Osteoblast (primary cell): ENCODE measurements around the gene COL4A1. TPM values are rescaled to one million over a fixed set of nuclear protein-coding genes. Genes with fewer than 3 reads are reported as not detected.

ENCODE experiments used
- DNase-seq: peaks from one replicate; pipeline ENCODE4 v3.0.0; 2011; ENCODE audit warnings: low spot score, mixed read lengths; ENCODE audit not compliant: insufficient read length; ENCODE audit errors: missing footprints
- H2AFZ ChIP-seq: 2 replicates; pipeline ENCODE4 v1.6.0; 2011; ENCODE audit warnings: mild to moderate bottlenecking, low read length
- H3K27ac ChIP-seq: 2 replicates; pipeline ENCODE4 v1.5.1; 2011; ENCODE audit warnings: mild to moderate bottlenecking, low read depth, low read length, moderate library complexity
- H3K27me3 ChIP-seq: 2 replicates; pipeline ENCODE4 v1.6.0; 2012; ENCODE audit warnings: mild to moderate bottlenecking, control low read depth, inconsistent platforms, low read length, moderate library complexity; ENCODE audit not compliant: insufficient read depth
- H3K36me3 ChIP-seq: 2 replicates; pipeline ENCODE4 v1.5.1; 2011; ENCODE audit warnings: mild to moderate bottlenecking, low read length, control low read depth, moderate library complexity; ENCODE audit not compliant: insufficient read depth
- H3K4me1 ChIP-seq: 2 replicates; pipeline ENCODE4 v1.5.1; 2011; ENCODE audit warnings: mild to moderate bottlenecking, low read length, control low read depth, moderate library complexity; ENCODE audit not compliant: insufficient read depth
- H3K4me2 ChIP-seq: 2 replicates; pipeline ENCODE4 v1.6.0; 2011; ENCODE audit warnings: mild to moderate bottlenecking, low read length; ENCODE audit not compliant: insufficient read depth
- H3K4me3 ChIP-seq: fragments of 200-600 bp; sonication (generic); 3 replicates; pipeline ENCODE4 v1.5.1; 2012; ENCODE audit warnings: mild to moderate bottlenecking, low read length, inconsistent platforms; ENCODE audit not compliant: insufficient read depth
- H3K79me2 ChIP-seq: 2 replicates; pipeline ENCODE4 v1.6.0; 2012; ENCODE audit warnings: mild to moderate bottlenecking, low read length, control low read depth, inconsistent platforms; ENCODE audit not compliant: insufficient read depth
- H3K9me3 ChIP-seq: 2 replicates; pipeline ENCODE4 v1.5.1; 2011; ENCODE audit warnings: low read depth, low read length, control low read depth
- H4K20me1 ChIP-seq: 2 replicates; pipeline ENCODE4 v1.6.0; 2012; ENCODE audit warnings: mild to moderate bottlenecking, low read length, control low read depth; ENCODE audit not compliant: insufficient read depth
- CTCF ChIP-seq: IDR thresholded peaks from 2 replicates; pipeline ENCODE4 v1.5.1; 2011; ENCODE audit warnings: mild to moderate bottlenecking, low read depth, low read length, moderate library complexity; ENCODE audit errors: extremely low read depth
- total RNA-seq: library from RNA; depleted of rRNA; stranded (reverse); fragments of >200 nt; gene quantifications from 2 replicates; pipeline ENCODE4 v1.2.3, GENCODE V29; 2012

COL4A1 gene
- total RNA-seq, 1 donor = 412 TPM

DNA sequence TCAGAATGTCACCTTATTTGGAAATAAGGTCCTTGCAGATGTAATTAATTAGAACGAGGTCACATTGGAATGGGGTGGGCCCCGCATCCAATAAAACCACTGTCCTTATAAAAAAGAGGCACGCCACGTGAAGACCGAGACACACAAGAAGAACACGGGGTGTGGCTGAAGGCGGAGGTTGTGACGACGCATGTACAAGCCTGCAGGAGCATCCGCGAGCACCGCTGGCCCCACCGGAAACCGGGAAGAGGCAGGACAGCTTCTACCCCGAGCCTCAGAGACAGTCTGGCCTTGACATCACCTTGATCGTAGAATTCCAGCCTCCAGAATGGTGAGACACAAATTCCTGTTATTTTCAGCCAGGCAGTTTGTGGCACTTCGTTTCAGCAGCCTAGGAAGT is 177.9 kb downstream of the COL4A1 start:
- Histone ChIP-seq H3K27ac (peak overlapping the region; percentile 82), H3K27me3 (no peaks in the 10 kb centered on the region), H3K79me2 (no peaks in the 10 kb centered on the region), H2AFZ (no peak overlapping the region), H4K20me1 (no peaks in the 10 kb centered on the region), H3K36me3 (no peaks in the 10 kb centered on the region), H3K4me2 (peak overlapping the region; percentile 26), H3K4me1 (peaks cover 46% of the 10 kb centered on the region), H3K9me3 (no peaks in the 10 kb centered on the region), H3K4me3 (no peak overlapping the region)
- no peak for DNase-seq
- no peak for TF ChIP-seq CTCF

GRCh38 chr13:110128546-110128945 is 178.4 kb downstream of the COL4A1 start:
- Histone ChIP-seq H3K4me2 (peak overlapping the region; percentile 26), H3K27ac (peak overlapping the region; percentile 82), H4K20me1 (no peaks in the 10 kb centered on the region), H3K27me3 (no peaks in the 10 kb centered on the region), H3K4me1 (peaks cover 51% of the 10 kb centered on the region), H3K4me3 (no peak overlapping the region), H3K79me2 (no peaks in the 10 kb centered on the region), H2AFZ (no peak overlapping the region), H3K9me3 (no peaks in the 10 kb centered on the region), H3K36me3 (no peaks in the 10 kb centered on the region)
- no peak for DNase-seq
- no peak for TF ChIP-seq CTCF

DNA sequence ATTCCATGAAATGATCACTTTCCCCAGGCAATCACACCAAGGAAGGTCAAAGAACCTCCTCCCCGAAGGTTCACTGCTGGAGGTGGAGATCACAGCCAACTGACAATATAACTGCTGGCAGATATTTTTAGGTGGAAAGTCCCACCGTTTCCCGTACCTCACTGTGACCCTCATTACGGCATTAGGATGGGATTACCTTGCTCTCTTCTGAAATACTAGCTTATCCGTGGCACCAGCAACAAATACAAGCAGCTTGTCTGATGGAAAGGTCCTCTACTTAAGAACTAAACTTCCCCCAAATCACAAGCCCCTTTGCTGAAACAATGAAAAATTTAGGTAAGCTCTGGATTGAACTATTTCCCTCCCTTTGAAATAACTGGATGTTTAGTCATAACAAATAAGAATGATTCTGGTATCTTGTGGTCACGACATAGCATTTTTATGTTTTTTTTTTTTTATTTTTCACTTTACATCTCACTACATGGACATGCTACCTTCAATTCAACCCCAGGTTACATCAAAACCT is 178.9 kb downstream of the COL4A1 start:
- Histone ChIP-seq H4K20me1 (no peaks in the 10 kb centered on the region), H2AFZ (no peak overlapping the region), H3K4me2 (peak overlapping the region; percentile 26), H3K79me2 (no peaks in the 10 kb centered on the region), H3K36me3 (no peaks in the 10 kb centered on the region), H3K4me1 (peaks cover 56% of the 10 kb centered on the region), H3K4me3 (no peak overlapping the region), H3K27me3 (no peaks in the 10 kb centered on the region), H3K27ac (peak overlapping the region; percentile 82), H3K9me3 (no peaks in the 10 kb centered on the region)
- no peak for TF ChIP-seq CTCF
- DNase-seq = peak; percentile 62

DNA sequence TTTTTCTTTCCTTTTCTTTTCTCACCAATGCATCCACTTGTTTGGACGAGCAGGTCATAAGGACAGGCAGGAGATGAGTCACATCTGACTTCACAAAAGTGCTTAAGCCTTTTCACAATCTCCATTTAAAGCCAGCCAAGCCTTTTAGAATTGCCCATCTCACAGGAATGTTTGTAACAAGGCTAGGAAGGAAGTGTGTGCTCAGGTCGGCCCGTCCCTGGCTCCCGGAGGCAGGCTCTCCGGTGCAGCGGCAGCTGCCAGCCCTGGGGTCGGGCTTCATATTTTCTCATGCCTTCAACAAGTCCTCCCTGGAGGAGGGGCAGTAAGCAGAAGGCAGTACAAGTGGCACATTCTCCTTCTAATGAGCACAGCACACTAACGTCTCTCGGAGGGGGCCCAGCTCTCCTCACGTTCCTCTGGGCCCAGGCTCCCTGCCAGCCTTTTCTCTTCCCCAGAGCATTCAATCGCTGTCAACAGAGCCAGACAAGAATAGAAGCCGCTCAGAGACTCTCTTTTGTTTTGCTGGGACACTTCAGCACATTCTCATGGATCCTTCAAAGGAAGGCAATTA is 180.5 kb downstream of the COL4A1 start:
- no peak for TF ChIP-seq CTCF
- H3K4me1 ChIP-seq = peaks cover 56% of the 10 kb centered on the region
- H3K4me3 ChIP-seq = peak overlapping the region; percentile 32
- H3K4me2 ChIP-seq = peak overlapping the region; percentile 74
- no peaks in the 10 kb centered on the region for H3K9me3 ChIP-seq
- H3K36me3 ChIP-seq = no peaks in the 10 kb centered on the region
- peak; percentile 96 for DNase-seq
- peak overlapping the region; percentile 78 for H2AFZ ChIP-seq
- no peaks in the 10 kb centered on the region for H3K27me3 ChIP-seq
- no peaks in the 10 kb centered on the region for H3K79me2 ChIP-seq
- H4K20me1 ChIP-seq = no peaks in the 10 kb centered on the region
- H3K27ac ChIP-seq = peak overlapping the region; percentile 82
